ENCODE results near the gene LMNTD1. TPM values are rescaled to one million over a fixed set of nuclear protein-coding genes. Genes with fewer than 3 reads are reported as not detected.

Gene LMNTD1
- total RNA-seq (2013; cell fraction: nucleolus; rRNA removed): not detected in 2 replicates
- total RNA-seq (2014; rRNA removed) (not detected in 2 replicates), total RNA-seq (2014; rRNA removed; fragmentation: Illumina TruSeq; extraction: Trizol) (not detected in 2 replicates), total RNA-seq (2021) (not detected in 2 replicates), polyA plus RNA-seq (2011; rRNA removed) (not detected in 2 replicates), polyA plus RNA-seq (2014; fragmentation: Illumina TruSeq; extraction: Trizol) (not detected in 2 replicates), polyA plus RNA-seq (2014; fragmentation: Nextera tagmentation; extraction: Ambion mirVana) (not detected), polyA plus RNA-seq (2014; rRNA removed) (not detected in 2 replicates), polyA plus RNA-seq (2016; fragmentation: Nextera tagmentation; extraction: Ambion mirVana) (not detected), polyA minus RNA-seq (2011; rRNA and poly(A)+ RNA removed) (not detected in 2 replicates), Bru-seq, nascent RNA (percentile 2 among the genes with signal in this experiment), BruChase-seq, experiment 1, labeled RNA remaining after a 6-hour chase (percentile 0 among the genes with signal in this experiment), BruChase-seq, experiment 2, labeled RNA remaining after a 2-hour chase (percentile 2 among the genes with signal in this experiment)
- not detected for polyA plus RNA-seq (2011; ENCODE audit: low read depth)
- polyA plus RNA-seq (2011; cell fraction: cytosol; rRNA removed): not detected in 2 replicates
- polyA plus RNA-seq (2011; cell fraction: nucleus; rRNA removed): not detected in 2 replicates
- not detected in 2 replicates for polyA plus RNA-seq (2012)
- polyA minus RNA-seq (2011; cell fraction: cytosol; rRNA and poly(A)+ RNA removed): not detected in 2 replicates
- polyA minus RNA-seq (2011; cell fraction: nucleus; rRNA and poly(A)+ RNA removed): not detected in 2 replicates
- long read RNA-seq, experiment 1: 0 reads
- long read RNA-seq, experiment 2, partial matches to known transcripts: 0 of 2 reads
- long read RNA-seq, experiment 2, other reads (novel, unspliced or antisense): 2 of 2 reads

GRCh38 chr12:25553098-25553497 lies at the start of gene LMNTD1:
Gene LMNTD1 (minus strand): TSS chr12:25553283. CDS start chr12:25552959, 324 bp downstream.
- H3K4me2 ChIP-seq (ENCODE audit: control insufficient read depth, insufficient read depth): no peak within 1 kb of the TSS
- no peak for FAIRE-seq
- no peak within 1 kb of the TSS for H3K27ac ChIP-seq (ENCODE audit: control insufficient read depth, insufficient read depth)
- no peak within 1 kb of the TSS for H2AFZ ChIP-seq (ENCODE audit: control insufficient read depth, low read depth, low read length)
- TF ChIP-seq ZNF24 (IDR thresholded peaks at IDR 0.05) (no peak), NBN (IDR thresholded peaks at IDR 0.05) (no peak), HCFC1 (IDR thresholded peaks at IDR 0.05; ENCODE audit: low read length) (no peak), PAX8 (IDR thresholded peaks at IDR 0.05) (no peak), MEF2A (IDR thresholded peaks at IDR 0.05; ENCODE audit: insufficient read depth, low read depth, low read length) (no peak), ZZZ3 (IDR thresholded peaks at IDR 0.05; ENCODE audit: control insufficient read depth, insufficient read length, low read depth) (no peak)
- TF ChIP-seq, protein P1, sequence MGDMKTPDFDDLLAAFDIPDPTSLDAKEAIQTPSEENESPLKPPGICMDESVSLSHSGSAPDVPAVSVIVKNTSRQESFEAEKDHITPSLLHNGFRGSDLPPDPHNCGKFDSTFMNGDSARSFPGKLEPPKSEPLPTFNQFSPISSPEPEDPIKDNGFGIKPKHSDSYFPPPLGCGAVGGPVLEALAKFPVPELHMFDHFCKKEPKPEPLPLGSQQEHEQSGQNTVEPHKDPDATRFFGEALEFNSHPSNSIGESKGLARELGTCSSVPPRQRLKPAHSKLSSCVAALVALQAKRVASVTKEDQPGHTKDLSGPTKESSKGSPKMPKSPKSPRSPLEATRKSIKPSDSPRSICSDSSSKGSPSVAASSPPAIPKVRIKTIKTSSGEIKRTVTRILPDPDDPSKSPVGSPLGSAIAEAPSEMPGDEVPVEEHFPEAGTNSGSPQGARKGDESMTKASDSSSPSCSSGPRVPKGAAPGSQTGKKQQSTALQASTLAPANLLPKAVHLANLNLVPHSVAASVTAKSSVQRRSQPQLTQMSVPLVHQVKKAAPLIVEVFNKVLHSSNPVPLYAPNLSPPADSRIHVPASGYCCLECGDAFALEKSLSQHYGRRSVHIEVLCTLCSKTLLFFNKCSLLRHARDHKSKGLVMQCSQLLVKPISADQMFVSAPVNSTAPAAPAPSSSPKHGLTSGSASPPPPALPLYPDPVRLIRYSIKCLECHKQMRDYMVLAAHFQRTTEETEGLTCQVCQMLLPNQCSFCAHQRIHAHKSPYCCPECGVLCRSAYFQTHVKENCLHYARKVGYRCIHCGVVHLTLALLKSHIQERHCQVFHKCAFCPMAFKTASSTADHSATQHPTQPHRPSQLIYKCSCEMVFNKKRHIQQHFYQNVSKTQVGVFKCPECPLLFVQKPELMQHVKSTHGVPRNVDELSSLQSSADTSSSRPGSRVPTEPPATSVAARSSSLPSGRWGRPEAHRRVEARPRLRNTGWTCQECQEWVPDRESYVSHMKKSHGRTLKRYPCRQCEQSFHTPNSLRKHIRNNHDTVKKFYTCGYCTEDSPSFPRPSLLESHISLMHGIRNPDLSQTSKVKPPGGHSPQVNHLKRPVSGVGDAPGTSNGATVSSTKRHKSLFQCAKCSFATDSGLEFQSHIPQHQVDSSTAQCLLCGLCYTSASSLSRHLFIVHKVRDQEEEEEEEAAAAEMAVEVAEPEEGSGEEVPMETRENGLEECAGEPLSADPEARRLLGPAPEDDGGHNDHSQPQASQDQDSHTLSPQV (IDR thresholded peaks at IDR 0.05): no peak
- 0% methylated on average over 1 of the region's 1 CpG for WGBS (ENCODE audit: insufficient coverage, insufficient replicate concordance, low lambda C conversion rate, missing lambda C conversion rate)
- DNase-seq (ENCODE audit: low read depth, low spot score): no peak
- H3K36me3 ChIP-seq (ENCODE audit: control insufficient read depth in 2 of 2, insufficient read depth in 2 of 2, low read length in 1 of 2): no peaks in the 10 kb centered on the region
- in situ Hi-C loops (cut with MboI): no loop called here
- H3K79me2 ChIP-seq (ENCODE audit: control insufficient read depth, insufficient read depth, low read length): no peaks in the 10 kb centered on the region
- POLR2A ChIA-PET: no interaction called here
- SMC1A ChIA-PET (ENCODE audit: uncharacterized antibody, unreplicated experiment): interaction anchor here (0.5 kb wide), 1 partner anchor 61 kb away, joined by 3 read pairs; no protein-coding TSS in a partner anchor
- no peaks in the 10 kb centered on the region for H4K20me1 ChIP-seq (ENCODE audit: control insufficient read depth, insufficient read depth)
- intact Hi-C loops (cut with micrococcal nuclease; ENCODE audit: unreplicated experiment): no loop called here
- CTCF ChIA-PET: no interaction called here
- RAD21 ChIA-PET (ENCODE audit: unreplicated experiment): no interaction called here
- ATAC-seq: no peak
- H3K9ac ChIP-seq (ENCODE audit: control insufficient read depth, insufficient read depth, low read length): no peak within 1 kb of the TSS
- no peak within 1 kb of the TSS for H3K4me3 ChIP-seq
- H3K27me3 ChIP-seq (replicated peaks in 1 of 2; ENCODE audit: control insufficient read depth in 2 of 2, insufficient read depth in 2 of 2, low read length in 1 of 2): no peaks in the 10 kb centered on the region
- no peaks in the 10 kb centered on the region for H3K4me1 ChIP-seq (ENCODE audit: control insufficient read depth, insufficient read depth, low read length)
- BruUV-seq (replicated peaks): no TSS peak
- H3K9me3 ChIP-seq (replicated peaks; ENCODE audit: control insufficient read depth, insufficient read depth, low read length): no peaks in the 10 kb centered on the region

Data from GM12878 (cell line).